HCT116 (cell line): ENCODE measurements around the gene GALNT7. TPM values are rescaled to one million over a fixed set of nuclear protein-coding genes. Genes with fewer than 3 reads are reported as not detected.

Experiments used
- ATAC-seq: fragments of 200-7000 bp; cut with Tn5 transposase; 2 replicates; pipeline ENCODE4 v1.9.1; 2020; ENCODE audit warnings: mild to moderate bottlenecking, moderate library complexity
- BruUV-seq: library from RNA; stranded (reverse); fragments of 400-500 nt; replicated peaks from 2 replicates; lab custom pipeline; 2021; lab: Mats Ljungman, UMichigan
- CTCF ChIA-PET: fragments of 300-600 bp; sonication (Branson Sonifier 250); formaldehyde crosslinking; loops from one replicate; lab custom pipeline; 2021; ENCODE audit warnings: antibody characterized with exemption; lab: Charles Lee
- POLR2A ChIA-PET: fragments of 300-600, 350-600 bp; sonication (Branson Sonifier 250); formaldehyde crosslinking; loops from one replicate; lab custom pipeline; 2021; ENCODE audit warnings: antibody characterized with exemption; lab: Charles Lee
- RAD21 ChIA-PET, 2 experiments: fragments of 300-600 bp; sonication (Branson Sonifier 250); formaldehyde crosslinking; loops; one replicate each; lab custom pipeline; 2023; ENCODE audit warnings: low total read pairs in 2 of 2; ENCODE audit not compliant: uncharacterized antibody in 2 of 2, unreplicated experiment in 2 of 2, low non-redundant PET in 1 of 2; lab: Charles Lee
- DNase-seq: peaks from one replicate; pipeline ENCODE4 v3.0.0-alpha.2; 2010; ENCODE audit warnings: low read depth, low spot score
- H2AFZ ChIP-seq: fragments of 200-600 bp; shearing (Covaris generic), sonication (generic); 2 replicates; pipeline ENCODE4 v1.6.1; 2017; ENCODE audit warnings: low read depth, mixed run types, mixed read lengths, antibody characterized with exemption, low read length; ENCODE audit not compliant: poor library complexity, severe bottlenecking
- H3K27ac ChIP-seq: 2 replicates; pipeline ENCODE4 v1.5.1; 2012; ENCODE audit warnings: low read depth, low read length
- H3K27me3 ChIP-seq: fragments of 200-600 bp; sonication (generic); 2 replicates; pipeline ENCODE4 v1.6.1; 2016; ENCODE audit warnings: mixed run types, low read length, mixed read lengths; ENCODE audit not compliant: insufficient read depth
- H3K36me3 ChIP-seq, 2 experiments: fragments of 200-500 bp in 1 of 2; fragments of 200-600 bp in 1 of 2; sonication (Bioruptor generic) in 1 of 2; sonication (generic) in 1 of 2; 2 replicates each; pipeline versions ENCODE4 v1.5.1 to v1.6.1; 2014 to 2016; ENCODE audit warnings: low read length in 2 of 2, inconsistent platforms in 1 of 2, mixed read lengths in 1 of 2, mixed run types in 1 of 2; ENCODE audit not compliant: insufficient read depth in 2 of 2, control insufficient read depth in 1 of 2
- H3K4me1 ChIP-seq, 2 experiments: fragments of 200-600 bp in 1 of 2; sonication (generic) in 1 of 2; 2 replicates each; pipeline versions ENCODE4 v1.5.1 to v1.6.1; 2012 to 2017; ENCODE audit warnings: low read length in 2 of 2, inconsistent platforms in 1 of 2, mild to moderate bottlenecking in 1 of 2, mixed read lengths in 1 of 2, mixed run types in 1 of 2, moderate library complexity in 1 of 2; ENCODE audit not compliant: insufficient read depth in 2 of 2, control insufficient read depth in 1 of 2
- H3K4me2 ChIP-seq: fragments of 200-600 bp; sonication (generic); 2 replicates; pipeline ENCODE4 v1.6.1; 2017; ENCODE audit warnings: mixed run types, low read length, mixed read lengths
- H3K4me3 ChIP-seq, 2 experiments: fragments of 200-600 bp in 1 of 2; sonication (generic) in 1 of 2; replicated peaks in 1 of 2; 2 replicates each; pipeline ENCODE4 v1.5.1; 2011 to 2016; ENCODE audit warnings: low read length in 2 of 2, control low read depth in 1 of 2, low read depth in 1 of 2, mild to moderate bottlenecking in 1 of 2, mixed read lengths in 1 of 2, mixed run types in 1 of 2
- H3K79me2 ChIP-seq: fragments of 200-600 bp; sonication (generic); 2 replicates; pipeline ENCODE4 v1.6.1; 2017; ENCODE audit warnings: mild to moderate bottlenecking, mixed run types, low read length, moderate library complexity, mixed read lengths; ENCODE audit not compliant: insufficient read depth
- H3K9ac ChIP-seq: fragments of 200-600 bp; sonication (generic); 2 replicates; pipeline ENCODE4 v1.6.1; 2016; ENCODE audit warnings: low read length, mixed read lengths
- H3K9me2 ChIP-seq: fragments of 200-600 bp; sonication (generic), shearing (Covaris generic); 2 replicates; pipeline ENCODE4 v1.6.1; 2017; ENCODE audit warnings: mixed run types, mild to moderate bottlenecking, moderate library complexity; ENCODE audit not compliant: insufficient read depth
- H3K9me3 ChIP-seq, 2 experiments: fragments of 200-500 bp in 1 of 2; fragments of 200-600 bp in 1 of 2; sonication (Bioruptor generic) in 1 of 2; sonication (generic) in 1 of 2; 2 replicates each; pipeline ENCODE4 v1.6.1; 2014 to 2017; ENCODE audit warnings: low read length in 2 of 2, mixed read lengths in 2 of 2, inconsistent platforms in 1 of 2, low read depth in 1 of 2, mild to moderate bottlenecking in 1 of 2, mixed run types in 1 of 2, moderate library complexity in 1 of 2; ENCODE audit not compliant: control insufficient read depth in 1 of 2, insufficient read depth in 1 of 2
- H4K20me1 ChIP-seq: fragments of 200-600 bp; sonication (generic), shearing (Covaris generic); 2 replicates; pipeline ENCODE4 v1.6.1; 2017; ENCODE audit warnings: mixed run types, mild to moderate bottlenecking, moderate library complexity; ENCODE audit not compliant: insufficient read depth
- CBX3 ChIP-seq: IDR thresholded peaks from 2 replicates; pipeline ENCODE4 v1.6.1; 2012; ENCODE audit warnings: low read depth
- CEBPB ChIP-seq: IDR thresholded peaks from 2 replicates; pipeline ENCODE4 v1.6.1; 2012; ENCODE audit warnings: low read depth
- EGR1 ChIP-seq: IDR thresholded peaks from 2 replicates; pipeline ENCODE4 v1.6.1; 2012; ENCODE audit warnings: low read depth
- ELF1 ChIP-seq: IDR thresholded peaks from 2 replicates; pipeline ENCODE4 v1.6.1; 2012; ENCODE audit warnings: low read depth, borderline replicate concordance
- EZH2 ChIP-seq: fragments of 200-600 bp; sonication (generic); IDR thresholded peaks from 2 replicates; pipeline ENCODE4 v1.6.1; 2017; ENCODE audit warnings: antibody characterized with exemption, mixed run types
- EZH2phosphoT487 ChIP-seq: fragments of 200-600 bp; IDR thresholded peaks from 2 replicates; pipeline ENCODE4 v1.6.1; 2018; ENCODE audit warnings: antibody characterized with exemption, borderline replicate concordance
- FOSL1 ChIP-seq: IDR thresholded peaks from 2 replicates; pipeline ENCODE4 v1.6.1; 2012; ENCODE audit warnings: low read depth
- JUND ChIP-seq: IDR thresholded peaks from 2 replicates; pipeline ENCODE4 v1.6.1; 2012
- POLR2AphosphoS5 ChIP-seq: IDR thresholded peaks from 2 replicates; pipeline ENCODE4 v1.6.1; 2011; ENCODE audit warnings: mild to moderate bottlenecking, low read depth, low read length, moderate library complexity
- RAD21 ChIP-seq: IDR thresholded peaks from 2 replicates; pipeline ENCODE4 v1.6.1; 2012; ENCODE audit warnings: low read depth, mild to moderate bottlenecking
- SIN3A ChIP-seq: IDR thresholded peaks from 2 replicates; pipeline ENCODE4 v1.6.1; 2012; ENCODE audit warnings: low read depth
- SP1 ChIP-seq: IDR thresholded peaks from 2 replicates; pipeline ENCODE4 v1.6.1; 2012; ENCODE audit warnings: low read depth
- SRF ChIP-seq: IDR thresholded peaks from 2 replicates; pipeline ENCODE4 v1.6.1; 2012; ENCODE audit warnings: low read depth
- TCF7L2 ChIP-seq: IDR thresholded peaks from 2 replicates; pipeline ENCODE4 v1.7.0; 2011; ENCODE audit warnings: borderline replicate concordance, inconsistent platforms; ENCODE audit not compliant: insufficient read depth, insufficient read length; ENCODE audit errors: extremely low read depth
- ZFX ChIP-seq: fragments of 450-650 bp; IDR thresholded peaks from 2 replicates; pipeline ENCODE4 v1.6.1; 2017
- ZNF274 ChIP-seq: fragments of 200-500 bp; sonication (Bioruptor generic); IDR thresholded peaks from 2 replicates; pipeline ENCODE4 v1.6.1; 2014; ENCODE audit warnings: mild to moderate bottlenecking, low read depth, low read length, inconsistent platforms
- intact Hi-C: fragments of 100-400 bp; cut with micrococcal nuclease; formaldehyde crosslinking; loops from 2 replicates; pipeline ENCODE4 v1.10.0; 2022
- total RNA-seq: library from RNA; stranded (reverse); gene quantifications from one replicate; pipeline ENCODE4 v1.2.1, GENCODE V29; 2021; ENCODE audit not compliant: unreplicated experiment
- TF ChIP-seq, protein P1 (sequence below), 3 experiments: fragments of 200-600 bp in 1 of 3; sonication (generic) in 1 of 3; IDR thresholded peaks in 2 of 3; conservative IDR thresholded peaks in 1 of 3; 2 replicates each; pipeline ENCODE4 v1.5.1; 2012 to 2017; ENCODE audit warnings: low read depth in 2 of 3, low read length in 2 of 3, antibody characterized with exemption in 1 of 3, borderline replicate concordance in 1 of 3, control low read depth in 1 of 3, mild to moderate bottlenecking in 1 of 3, mixed read lengths in 1 of 3, mixed run types in 1 of 3, moderate library complexity in 1 of 3; ENCODE audit not compliant: insufficient read depth in 1 of 3
- TF ChIP-seq, protein P2 (sequence below): IDR thresholded peaks from 2 replicates; pipeline ENCODE4 v1.6.1; 2011; ENCODE audit warnings: mild to moderate bottlenecking, low read length, moderate library complexity; ENCODE audit not compliant: insufficient replicate concordance; ENCODE audit errors: extremely low read depth
- TF ChIP-seq, protein P3 (sequence below): IDR thresholded peaks from 2 replicates; pipeline ENCODE4 v1.6.1; 2012

GALNT7 gene
- total RNA-seq, 1 experiment from 2014 or later = 21.3 TPM

DNA sequence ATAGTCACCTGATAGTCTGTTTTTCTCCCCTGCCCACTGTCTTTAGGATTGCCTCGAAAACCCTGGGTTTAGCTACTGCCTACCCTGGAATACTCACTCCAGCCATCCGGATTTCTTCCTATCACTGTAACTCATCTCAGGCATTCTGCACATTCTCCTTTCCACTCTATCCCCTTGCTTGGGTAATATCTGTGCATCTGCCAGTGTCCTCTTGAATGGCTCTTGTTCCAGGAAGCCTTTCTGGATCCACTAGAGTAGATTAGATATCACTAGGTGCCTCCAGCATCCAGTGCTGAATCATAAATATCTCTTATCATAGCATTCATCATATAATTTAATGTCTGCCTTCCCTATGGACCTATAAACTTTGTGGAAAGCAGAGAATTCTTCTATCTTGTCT lies 17.1 kb upstream of the GALNT7 start:
- ATAC-seq (no peak), DNase-seq (no peak)
- BruUV-seq = no TSS peak
- Histone ChIP-seq H3K79me2 (no peaks in the 10 kb centered on the region), H3K36me3 (no peaks in the 10 kb centered on the region), H3K9me2 (no peaks in the 10 kb centered on the region), H3K27me3 (no peaks in the 10 kb centered on the region), H2AFZ (no peak overlapping the region), H3K4me1 (peaks cover 4 to 11% of the 10 kb centered on the region in 2 experiments; a peak in 3 of 4 replicates), H3K9me3 (no peaks in the 10 kb centered on the region), H3K27ac (no peak overlapping the region), H3K4me3 (no peak overlapping the region), H3K9ac (no peak overlapping the region), H4K20me1 (no peaks in the 10 kb centered on the region), H3K4me2 (no peak overlapping the region)
- ChIA-PET POLR2A (no interaction called here), RAD21 (no interaction called here), CTCF (no interaction called here)
- intact Hi-C loops = no loop called here
- TF ChIP-seq, protein P1, sequence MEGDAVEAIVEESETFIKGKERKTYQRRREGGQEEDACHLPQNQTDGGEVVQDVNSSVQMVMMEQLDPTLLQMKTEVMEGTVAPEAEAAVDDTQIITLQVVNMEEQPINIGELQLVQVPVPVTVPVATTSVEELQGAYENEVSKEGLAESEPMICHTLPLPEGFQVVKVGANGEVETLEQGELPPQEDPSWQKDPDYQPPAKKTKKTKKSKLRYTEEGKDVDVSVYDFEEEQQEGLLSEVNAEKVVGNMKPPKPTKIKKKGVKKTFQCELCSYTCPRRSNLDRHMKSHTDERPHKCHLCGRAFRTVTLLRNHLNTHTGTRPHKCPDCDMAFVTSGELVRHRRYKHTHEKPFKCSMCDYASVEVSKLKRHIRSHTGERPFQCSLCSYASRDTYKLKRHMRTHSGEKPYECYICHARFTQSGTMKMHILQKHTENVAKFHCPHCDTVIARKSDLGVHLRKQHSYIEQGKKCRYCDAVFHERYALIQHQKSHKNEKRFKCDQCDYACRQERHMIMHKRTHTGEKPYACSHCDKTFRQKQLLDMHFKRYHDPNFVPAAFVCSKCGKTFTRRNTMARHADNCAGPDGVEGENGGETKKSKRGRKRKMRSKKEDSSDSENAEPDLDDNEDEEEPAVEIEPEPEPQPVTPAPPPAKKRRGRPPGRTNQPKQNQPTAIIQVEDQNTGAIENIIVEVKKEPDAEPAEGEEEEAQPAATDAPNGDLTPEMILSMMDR (IDR thresholded peaks at IDR 0.05 in 2 of 3, conservative IDR thresholded peaks at IDR 0.05 in 1 of 3; ENCODE audit: borderline replicate concordance in 1 of 3, insufficient read depth in 1 of 3, low read depth in 2 of 3, low read length in 2 of 3) = no peak
- TF ChIP-seq RAD21 (no peak), JUND (no peak), EZH2phosphoT487 (no peak), SIN3A (no peak), CBX3 (no peak), SP1 (no peak), ELF1 (no peak), SRF (no peak), EGR1 (no peak), POLR2AphosphoS5 (no peak), EZH2 (no peak), ZNF274 (no peak), TCF7L2 (no peak), FOSL1 (no peak), ZFX (no peak), CEBPB (no peak)
- TF ChIP-seq, protein P2, sequence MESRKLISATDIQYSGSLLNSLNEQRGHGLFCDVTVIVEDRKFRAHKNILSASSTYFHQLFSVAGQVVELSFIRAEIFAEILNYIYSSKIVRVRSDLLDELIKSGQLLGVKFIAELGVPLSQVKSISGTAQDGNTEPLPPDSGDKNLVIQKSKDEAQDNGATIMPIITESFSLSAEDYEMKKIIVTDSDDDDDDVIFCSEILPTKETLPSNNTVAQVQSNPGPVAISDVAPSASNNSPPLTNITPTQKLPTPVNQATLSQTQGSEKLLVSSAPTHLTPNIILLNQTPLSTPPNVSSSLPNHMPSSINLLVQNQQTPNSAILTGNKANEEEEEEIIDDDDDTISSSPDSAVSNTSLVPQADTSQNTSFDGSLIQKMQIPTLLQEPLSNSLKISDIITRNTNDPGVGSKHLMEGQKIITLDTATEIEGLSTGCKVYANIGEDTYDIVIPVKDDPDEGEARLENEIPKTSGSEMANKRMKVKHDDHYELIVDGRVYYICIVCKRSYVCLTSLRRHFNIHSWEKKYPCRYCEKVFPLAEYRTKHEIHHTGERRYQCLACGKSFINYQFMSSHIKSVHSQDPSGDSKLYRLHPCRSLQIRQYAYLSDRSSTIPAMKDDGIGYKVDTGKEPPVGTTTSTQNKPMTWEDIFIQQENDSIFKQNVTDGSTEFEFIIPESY = no peak
- TF ChIP-seq, protein P3, sequence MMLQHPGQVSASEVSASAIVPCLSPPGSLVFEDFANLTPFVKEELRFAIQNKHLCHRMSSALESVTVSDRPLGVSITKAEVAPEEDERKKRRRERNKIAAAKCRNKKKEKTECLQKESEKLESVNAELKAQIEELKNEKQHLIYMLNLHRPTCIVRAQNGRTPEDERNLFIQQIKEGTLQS = no peak
